AG10803 (cell line): Measurements from ENCODE around the gene ZNF750.

ENCODE experiments used
- DNase-seq: peaks from one replicate; pipeline ENCODE4 v3.0.0; 2010; ENCODE audit warnings: low read depth
- H3K4me3 ChIP-seq: 2 replicates; pipeline ENCODE4 v1.5.1; 2011; ENCODE audit warnings: mild to moderate bottlenecking, low read length, control low read depth
- TF ChIP-seq, protein P1 (sequence below): conservative IDR thresholded peaks from 2 replicates; pipeline ENCODE4 v1.5.1; 2011; ENCODE audit warnings: mild to moderate bottlenecking, low read length, control low read depth, inconsistent platforms

ZNF750 gene

DNA sequence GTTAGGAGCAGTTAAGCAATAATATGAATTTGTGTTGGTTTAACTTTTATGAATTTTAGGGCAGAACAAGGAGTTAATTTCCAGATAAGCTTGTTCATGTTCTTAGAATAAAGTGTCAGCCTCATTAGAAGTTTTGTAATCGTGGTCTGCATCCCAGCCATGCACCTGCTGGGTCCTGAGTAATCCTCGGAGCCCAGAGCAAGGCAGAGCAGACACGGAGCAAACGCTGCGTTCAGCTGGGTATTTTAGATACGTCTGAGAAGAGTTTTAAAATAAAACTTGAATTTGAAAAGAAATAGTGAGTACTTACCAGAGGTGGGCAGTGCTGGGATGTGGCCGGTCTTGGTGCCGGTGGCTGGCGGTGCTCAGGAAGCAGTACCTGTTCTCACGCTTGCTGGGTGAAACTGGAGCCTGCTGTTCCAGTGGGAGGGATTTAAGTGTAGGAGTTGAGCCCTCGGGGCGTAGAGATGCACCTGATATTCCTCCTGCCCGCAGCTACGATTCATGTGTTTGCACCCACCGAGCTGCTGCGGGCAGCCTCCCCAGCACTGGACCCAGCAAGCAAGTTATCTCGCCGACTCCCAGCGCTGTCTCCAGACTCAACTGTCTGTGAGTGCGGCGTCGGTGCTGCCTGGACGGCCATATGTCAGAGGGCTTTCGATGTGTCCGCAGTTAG is at the start of gene ZNF750:
Gene ZNF750 (minus strand): TSS at position 406 of the 676 bp plus-strand sequence. CDS start 7,568 bp downstream, outside the sequence.
- no peak within 1 kb of the TSS for H3K4me3 ChIP-seq
- TF ChIP-seq, protein P1, sequence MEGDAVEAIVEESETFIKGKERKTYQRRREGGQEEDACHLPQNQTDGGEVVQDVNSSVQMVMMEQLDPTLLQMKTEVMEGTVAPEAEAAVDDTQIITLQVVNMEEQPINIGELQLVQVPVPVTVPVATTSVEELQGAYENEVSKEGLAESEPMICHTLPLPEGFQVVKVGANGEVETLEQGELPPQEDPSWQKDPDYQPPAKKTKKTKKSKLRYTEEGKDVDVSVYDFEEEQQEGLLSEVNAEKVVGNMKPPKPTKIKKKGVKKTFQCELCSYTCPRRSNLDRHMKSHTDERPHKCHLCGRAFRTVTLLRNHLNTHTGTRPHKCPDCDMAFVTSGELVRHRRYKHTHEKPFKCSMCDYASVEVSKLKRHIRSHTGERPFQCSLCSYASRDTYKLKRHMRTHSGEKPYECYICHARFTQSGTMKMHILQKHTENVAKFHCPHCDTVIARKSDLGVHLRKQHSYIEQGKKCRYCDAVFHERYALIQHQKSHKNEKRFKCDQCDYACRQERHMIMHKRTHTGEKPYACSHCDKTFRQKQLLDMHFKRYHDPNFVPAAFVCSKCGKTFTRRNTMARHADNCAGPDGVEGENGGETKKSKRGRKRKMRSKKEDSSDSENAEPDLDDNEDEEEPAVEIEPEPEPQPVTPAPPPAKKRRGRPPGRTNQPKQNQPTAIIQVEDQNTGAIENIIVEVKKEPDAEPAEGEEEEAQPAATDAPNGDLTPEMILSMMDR: no peak
- DNase-seq: no peak

DNA sequence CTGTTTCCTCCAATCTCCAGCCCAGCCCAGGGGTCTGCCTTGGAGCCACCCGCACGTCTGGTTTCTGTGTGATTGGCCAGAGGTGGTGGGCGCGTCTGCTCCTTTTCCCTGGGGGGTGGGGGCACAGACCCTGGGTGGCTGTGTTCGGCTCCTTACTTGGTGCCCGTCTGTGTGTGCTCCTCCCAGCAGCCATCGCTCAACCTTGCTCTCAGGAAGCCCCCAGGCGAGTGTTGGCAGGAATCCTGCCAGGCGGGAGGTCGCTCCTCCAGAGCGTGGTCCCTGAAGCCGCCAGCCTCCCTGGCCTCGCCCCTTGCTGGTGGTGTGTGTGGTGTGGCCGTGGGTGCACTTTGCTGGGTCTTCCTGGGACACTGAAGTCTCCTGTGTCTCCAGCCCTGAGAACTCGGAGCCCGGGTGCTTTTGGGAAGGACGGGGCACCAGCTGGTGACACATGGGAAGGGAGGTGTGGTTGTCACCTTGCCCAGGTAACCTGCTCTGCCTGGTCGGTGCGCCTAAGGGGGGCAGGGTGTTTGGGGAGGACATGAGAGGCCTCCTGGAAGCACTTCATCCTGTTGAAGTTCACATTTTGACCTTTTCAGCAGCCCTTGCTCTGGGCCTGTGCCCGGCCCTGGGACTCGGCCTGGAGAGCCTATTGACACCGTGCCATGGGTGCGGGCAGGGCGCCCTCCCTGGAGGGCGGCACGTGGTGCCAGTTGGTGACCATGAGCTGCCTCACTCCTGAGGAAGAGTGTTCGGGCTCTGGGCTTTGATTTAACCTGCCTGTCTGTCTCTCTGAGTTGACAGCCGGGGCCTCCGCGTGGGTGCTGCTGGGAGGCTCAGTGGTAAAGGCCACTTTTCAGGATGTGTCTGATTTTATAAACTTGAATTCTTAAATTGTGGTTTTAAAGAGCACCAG is 49.0 kb upstream of the ZNF750 start:
- no peak for DNase-seq
- TF ChIP-seq, protein P1: no peak
- no peak overlapping the region for H3K4me3 ChIP-seq

DNA sequence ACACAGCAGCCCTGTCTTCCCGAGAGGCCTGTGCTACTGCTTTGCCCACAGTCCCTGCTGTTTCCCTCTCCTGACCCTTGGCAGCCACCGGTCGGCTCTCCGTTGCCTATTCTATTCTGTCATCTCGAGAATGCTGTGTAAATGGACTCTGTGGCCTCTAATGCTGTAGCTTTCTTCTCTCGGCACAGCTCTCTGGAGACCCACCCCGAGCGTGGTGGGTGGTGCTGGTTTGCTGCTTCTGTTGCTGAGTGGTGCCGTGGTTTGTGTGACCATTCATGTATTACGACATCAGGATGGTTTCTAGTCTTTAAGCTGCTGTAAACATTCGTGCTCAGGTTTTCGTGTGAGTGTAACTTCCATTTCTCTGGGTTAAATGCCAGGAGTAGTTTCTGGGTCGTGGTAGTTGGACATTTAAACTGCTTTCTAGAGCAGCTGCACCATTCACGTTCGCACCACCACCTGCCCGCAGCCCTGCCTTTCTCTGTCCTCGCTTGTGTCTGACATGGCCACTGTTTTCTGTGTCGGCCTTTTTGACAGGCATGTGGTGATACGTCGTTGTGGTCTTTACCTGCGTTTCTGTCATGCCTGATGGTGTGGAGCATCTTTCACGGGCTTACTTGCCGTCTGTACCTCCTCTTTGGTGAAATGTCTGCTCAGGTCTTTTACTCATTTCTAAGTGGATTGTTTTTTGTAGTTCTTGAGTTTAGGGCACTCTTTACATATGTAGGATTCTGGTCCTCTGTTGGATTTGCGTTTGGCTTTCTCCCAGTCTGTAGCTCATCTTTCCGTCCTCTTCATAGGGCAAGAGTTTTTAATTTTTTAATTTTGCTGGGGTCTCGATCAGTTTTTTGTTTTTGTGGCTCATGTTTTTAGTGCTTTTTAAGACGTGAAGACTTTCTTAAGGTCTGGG is 47.7 kb upstream of the ZNF750 start:
- TF ChIP-seq, protein P1: no peak
- no peak overlapping the region for H3K4me3 ChIP-seq
- no peak for DNase-seq

DNA sequence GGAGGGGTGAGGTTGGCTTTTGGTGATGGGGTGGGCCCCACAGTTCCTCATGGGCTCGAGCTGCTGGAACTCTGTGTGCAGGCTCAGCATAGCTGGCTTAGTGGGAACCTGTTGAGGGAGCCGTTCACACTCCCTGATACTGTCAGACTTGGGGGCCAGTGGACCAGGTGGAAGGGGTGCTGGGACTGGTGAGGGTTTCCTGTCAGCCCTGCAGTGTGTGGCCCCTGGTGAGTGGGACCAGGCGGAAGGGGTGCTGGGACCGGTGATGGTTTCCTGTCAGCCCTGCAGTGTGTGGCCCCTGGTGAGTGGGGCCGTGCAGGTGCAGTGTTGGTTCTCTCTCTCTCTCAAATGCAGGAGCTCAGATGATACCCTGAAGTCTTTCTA is 45.1 kb upstream of the ZNF750 start:
- no peak overlapping the region for H3K4me3 ChIP-seq
- no peak for DNase-seq
- TF ChIP-seq, protein P1: no peak

DNA sequence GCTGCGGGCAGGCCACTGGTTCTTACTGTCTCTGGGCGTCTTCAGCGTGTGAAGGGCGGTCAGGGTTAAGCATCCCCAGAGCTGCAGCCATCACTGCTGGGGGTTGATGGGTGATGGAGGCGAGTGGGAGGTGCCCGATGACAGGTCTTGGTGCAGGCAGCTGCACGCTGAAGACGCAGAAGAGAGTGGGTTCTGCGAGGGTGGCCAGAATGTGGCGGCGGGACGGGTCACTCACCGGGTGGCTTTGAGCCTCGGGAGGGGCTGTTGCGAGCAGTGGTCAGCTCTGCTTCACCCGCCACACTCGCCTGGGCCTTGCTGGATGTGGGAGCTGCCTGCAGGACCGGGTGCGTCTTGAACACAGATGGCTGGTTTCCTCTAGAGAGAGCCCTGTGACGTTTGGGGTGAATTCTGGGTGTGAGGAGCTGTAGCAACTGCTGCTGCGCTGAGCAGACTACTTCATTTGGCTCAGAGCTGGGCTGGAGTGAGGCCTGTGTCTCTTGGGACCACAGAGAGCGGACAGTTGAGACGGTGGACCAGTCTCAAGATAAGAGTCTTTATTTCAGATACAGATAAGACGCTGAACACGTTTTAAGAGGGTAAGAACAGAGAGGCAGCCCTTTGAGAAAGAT is 44.6 kb upstream of the ZNF750 start:
- DNase-seq: no peak
- TF ChIP-seq, protein P1: no peak
- H3K4me3 ChIP-seq: no peak overlapping the region

DNA sequence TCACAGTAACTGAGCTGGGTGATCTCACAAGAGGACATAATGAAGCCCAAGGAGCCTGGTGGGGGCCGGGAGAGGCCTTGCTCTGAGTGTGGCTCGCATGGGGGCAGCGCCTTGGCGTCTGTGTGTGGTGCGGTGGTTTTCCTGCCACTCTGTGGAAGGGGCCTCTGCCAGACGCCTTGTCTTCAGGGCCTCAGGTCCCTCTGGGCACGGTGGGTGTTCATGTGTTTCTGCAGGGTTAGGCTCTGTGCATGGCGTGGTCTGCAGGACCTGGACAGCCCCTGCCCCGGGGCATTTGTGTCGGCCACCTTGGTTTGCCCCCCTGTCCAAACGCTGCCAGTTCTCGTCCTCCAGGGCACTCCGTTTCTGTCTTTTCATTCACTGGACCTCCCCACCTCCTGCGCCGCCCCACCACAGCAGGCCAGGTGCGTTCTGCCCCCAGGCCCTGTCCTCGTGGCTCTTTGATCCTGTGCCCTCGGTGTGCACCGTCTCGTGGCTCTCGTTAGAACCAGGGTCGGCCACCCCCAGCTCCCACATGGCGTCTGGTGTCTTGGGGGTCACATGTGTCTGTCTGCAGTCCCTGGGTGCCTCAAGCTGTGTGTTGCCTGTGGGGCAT is 43.7 kb upstream of the ZNF750 start:
- TF ChIP-seq, protein P1: no peak
- no peak overlapping the region for H3K4me3 ChIP-seq
- DNase-seq: no peak
